GM21447 (cell line): ENCODE results near the gene SECTM1.

Experiments
- ATAC-seq: cut with Tn5 transposase; IDR thresholded peaks from one replicate; pipeline ENCODE4 v1.9.1; 2021; ENCODE audit not compliant: unreplicated experiment

SECTM1 gene

DNA sequence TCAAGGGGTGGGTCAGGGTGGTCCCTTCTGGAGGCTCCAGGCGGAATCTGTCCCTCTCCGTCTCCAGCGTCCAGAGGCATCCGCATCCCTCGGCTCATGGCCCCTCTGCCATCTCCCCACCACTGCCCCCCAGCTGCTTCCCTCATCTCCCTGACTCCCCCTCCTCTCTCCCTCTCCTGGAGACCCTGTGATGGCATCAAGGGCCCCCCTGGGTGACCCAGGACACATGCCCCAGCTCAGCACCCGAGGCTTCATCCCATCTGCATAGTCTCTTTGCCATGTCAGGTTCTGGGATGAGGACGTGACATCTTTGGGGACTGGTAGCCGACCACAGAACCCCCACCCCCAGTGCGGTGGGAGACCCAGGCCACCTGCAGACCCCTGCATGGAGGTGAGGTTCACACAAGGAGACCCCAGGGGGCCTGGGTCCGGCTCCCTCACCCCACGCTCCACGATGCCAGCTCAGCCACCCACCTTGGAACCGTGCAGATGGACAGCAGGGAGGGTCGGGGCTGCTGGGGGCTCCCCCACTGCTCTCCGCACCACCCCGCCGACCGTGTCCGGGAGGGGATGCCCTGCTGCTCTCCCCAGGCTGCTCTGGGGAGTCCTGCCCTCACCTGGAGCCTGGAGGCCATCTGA lies 3.8 kb downstream of the SECTM1 start:
- no peak for ATAC-seq

DNA sequence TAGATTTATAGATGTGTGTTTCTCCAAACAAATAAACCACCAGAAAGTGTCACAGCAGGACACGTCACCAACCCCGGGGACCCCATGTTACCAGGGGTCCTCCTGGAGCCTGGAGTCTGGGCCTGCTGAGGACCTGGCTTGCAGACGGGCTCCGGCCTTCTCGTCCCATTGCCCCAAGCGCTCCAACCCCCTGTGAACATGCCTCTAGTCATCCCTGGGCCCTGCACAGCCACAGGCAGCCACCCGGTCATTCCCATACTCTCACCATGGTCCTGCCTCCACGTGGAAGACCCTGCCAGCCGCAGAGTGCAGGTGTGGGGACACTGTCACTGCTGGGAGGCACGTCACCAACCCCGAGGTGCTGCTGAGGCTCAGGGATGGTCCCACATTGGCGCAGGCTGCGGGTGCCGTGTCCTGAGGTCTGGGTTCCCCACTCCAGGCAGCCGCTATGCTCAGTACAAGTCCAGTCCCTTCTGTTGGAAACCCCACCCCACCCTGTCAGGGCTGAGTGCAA lies 4.5 kb downstream of the SECTM1 start:
- ATAC-seq, result no peak

DNA sequence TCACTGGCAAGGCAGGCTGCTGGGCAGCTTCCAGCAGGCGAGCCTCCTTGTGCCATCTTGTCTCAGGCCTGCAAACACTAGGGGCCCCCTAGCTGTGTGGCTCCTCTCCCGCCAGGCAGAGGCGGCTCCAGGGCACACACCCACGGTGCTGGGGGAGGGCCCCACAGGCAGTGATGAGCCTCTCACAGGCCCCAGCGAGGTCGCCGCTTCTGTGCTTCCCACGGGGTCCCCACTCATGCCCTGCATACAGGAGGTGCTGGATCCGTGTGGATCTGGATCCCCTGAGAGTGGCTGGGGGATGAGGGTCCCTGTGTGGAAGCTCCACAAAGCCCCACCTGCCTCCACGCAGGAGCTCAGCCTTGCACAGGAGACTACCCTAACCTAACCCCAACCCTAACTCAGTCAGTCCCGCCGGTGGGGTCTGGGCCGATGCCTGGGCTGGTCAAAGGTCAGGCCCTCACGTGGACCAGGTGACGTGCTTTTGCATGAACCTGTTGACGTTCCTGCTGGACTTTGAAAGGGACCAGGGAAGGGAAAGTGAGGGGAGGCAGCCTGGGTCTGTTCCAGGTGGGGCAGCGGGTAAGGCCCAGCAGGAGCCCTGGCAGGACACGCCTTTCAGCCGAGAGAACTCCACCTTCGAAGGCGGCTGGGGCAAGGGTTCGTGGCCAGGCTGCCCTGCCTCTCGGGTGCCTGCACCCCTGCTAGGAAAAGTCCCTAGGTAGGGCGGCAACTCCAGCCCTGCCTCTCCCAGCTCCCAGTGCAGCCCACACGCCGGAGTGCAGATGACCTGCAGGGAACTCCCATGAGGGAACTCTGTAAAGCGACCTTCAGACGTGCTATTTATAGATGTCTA lies 5.2 kb downstream of the SECTM1 start:
- no peak for ATAC-seq

DNA sequence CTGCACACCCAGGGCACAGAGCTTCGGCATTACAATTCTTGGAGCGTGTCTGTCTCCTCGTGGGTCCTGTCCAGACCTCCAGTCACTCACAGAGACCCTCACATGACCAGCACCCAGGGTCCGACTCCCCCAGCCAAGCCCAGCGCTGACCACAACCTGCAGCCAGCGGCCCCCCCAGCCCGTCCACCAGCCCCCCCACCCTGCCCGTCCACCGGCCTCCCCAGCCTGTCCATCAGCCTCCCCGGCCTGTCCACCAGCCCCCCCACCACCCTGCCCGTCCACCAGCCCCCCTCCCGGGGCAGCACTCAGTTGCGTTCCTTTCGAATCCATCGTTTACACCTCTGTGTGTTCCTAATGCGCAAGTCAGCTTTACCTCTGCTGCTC lies 5.8 kb downstream of the SECTM1 start:
- no peak for ATAC-seq

GRCh38 chr17:82327289-82327688 lies 6.3 kb downstream of the SECTM1 start:
- no peak for ATAC-seq

GRCh38 chr17:82325286-82326180 lies 8.0 kb downstream of the SECTM1 start:
- no peak for ATAC-seq

GRCh38 chr17:82324566-82325285 lies 8.8 kb downstream of the SECTM1 start:
- ATAC-seq, result no peak

DNA sequence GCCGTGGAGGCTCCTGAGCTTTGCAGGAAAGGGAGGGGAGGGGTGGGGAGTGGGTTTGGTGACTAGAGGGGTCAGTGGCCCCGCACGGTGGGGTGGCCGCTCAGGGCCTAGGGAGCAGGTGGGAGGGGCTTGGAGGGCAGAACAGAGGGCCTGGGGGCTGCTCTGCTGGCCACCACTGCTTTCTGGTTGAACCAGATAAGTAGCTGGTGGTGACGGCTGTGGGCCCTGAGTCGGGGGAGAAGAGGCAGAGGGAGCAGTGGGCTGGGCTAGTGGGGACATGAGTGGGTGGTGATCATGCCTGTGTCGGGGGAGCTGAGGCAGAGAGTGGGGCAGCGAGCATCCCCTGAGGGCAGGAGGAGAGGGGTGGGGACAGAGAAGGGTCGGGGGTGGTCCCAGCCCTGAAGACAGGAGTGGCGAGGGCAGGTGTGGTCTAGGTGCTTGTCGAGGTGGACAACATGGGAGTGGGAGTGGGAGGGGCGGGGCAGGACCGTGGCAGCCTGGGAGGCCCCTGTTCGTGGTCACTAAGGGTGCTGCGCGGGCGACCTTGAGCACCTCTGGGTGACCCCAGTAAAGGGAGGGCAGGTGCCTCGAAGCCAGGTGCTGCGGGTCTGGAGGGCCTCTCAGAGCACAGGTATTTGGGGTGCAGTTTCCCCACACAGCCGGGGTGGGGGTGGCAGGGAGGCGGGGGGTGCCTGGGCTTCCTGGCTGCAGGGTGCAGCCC lies 9.9 kb downstream of the SECTM1 start:
- ATAC-seq, result no peak

GRCh38 chr17:82322526-82323453 lies 10.8 kb downstream of the SECTM1 start:
- ATAC-seq, result no peak

GRCh38 chr17:82321947-82322466 lies 11.6 kb downstream of the SECTM1 start:
- ATAC-seq, result no peak

- no peak for ATAC-seq
Measured at GRCh38 chr17:82320956-82321927, 12.3 kb downstream of the SECTM1 start.

DNA sequence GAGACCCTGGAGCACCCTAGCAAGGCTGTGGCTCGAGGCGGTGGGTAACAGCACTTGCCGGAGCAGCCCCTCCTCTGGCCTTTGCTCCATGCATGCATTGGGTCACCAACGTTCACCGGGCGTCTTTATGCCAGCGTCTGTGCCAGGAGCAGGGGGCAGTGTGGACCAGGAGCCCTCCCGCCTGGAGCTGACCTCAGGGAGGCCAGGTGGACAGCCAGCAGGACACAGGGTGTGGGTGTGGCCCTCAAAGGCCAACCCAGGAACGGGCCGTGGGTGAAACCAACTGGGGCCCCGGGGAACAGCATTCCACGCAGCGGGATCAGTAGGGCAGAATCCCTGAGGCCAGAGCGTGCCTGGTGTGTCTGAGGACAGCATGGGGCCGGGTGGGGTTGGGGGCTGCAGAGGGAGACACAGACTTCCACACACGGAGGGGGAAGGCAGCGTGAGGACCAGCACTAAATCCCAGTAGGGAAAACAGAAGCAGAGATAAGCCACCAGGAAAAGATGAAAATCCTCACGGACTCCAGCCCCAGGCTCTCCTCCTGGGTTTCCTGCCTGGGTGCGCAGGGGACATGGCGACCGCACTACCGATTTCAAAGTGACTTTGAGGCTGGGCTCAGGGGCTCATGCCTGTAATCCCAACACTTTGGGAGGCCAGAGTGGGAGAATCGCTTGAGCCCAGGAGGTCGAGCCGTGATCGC lies 13.3 kb downstream of the SECTM1 start:
- no peak for ATAC-seq

DNA sequence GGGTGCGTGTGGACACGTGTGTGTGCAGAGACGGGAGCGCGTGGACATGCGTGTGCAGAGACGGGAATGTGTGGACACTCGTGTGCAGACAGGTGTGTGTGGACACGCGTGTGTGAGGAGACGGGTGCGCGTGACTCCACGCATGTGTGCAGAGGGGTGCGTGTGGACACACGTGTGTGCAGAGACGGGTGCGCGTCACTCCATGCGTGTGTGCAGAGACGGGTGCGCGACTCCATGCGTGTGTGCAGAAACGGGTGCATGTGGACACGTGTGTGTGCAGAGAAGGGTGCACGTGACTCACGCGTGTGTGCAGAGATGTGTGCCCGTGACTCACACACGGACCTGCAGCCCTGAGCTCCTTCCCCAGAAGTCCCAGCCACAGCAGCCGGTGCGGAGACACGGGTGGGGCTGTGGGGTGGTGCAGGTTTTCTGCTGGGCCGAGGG lies 13.9 kb downstream of the SECTM1 start:
- ATAC-seq, result no peak

DNA sequence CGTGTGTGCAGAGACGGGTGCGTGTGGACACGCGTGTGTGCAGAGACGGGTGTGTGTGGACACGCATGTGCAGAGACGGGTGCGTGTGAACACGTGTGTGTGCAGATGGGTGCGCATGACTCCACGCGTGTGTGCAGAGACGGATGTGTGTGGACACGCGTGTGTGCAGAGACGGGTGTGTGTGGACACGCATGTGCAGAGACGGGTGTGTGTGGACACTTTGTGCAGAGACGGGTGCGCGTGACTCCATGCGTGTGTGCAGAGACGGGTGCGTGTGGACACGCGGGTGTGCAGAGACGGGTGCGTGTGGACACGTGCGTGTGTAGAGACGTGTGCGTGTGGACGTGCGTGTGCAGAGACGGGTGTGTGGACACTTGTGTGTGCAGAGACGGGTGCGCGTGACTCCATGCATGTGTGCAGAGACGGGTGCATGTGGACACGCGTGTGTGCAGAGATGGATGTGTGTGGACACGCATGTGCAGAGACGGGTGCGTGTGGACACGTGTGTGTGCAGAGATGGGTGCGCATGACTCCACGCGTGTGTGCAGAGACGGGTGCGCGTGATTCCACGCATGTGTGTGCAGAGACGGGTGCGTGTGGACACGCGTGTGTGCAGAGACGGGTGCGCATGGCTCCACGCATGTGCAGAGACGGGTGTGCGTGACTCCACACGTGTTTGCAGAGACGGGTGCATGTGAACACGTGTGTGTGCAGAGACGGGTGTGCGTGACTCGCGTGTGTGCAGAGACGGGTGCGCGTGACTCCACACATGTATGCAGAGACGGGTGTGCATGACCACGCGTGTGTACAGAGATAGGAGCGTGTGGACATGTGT lies 14.6 kb downstream of the SECTM1 start:
- ATAC-seq, result no peak

DNA sequence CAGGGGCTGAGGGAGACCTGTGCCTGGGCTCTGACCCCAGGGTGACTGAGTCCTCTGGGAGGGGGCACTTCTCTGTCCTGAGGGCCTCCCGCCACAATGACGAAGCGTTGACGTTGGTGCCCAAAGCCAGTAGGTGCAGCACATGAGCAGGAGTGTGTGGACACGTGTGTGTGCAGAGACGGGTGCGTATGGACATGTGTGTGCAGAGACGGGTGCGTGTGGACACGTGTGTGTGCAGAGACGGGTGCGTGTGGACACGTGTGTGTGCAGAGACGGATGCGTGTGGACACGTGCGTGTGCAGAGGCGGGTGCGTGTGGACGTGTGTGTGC lies 15.4 kb downstream of the SECTM1 start:
- ATAC-seq, result no peak
